ENCODE measurements around the gene EVC. TPM values are rescaled to one million over a fixed set of nuclear protein-coding genes. Genes with fewer than 3 reads are reported as not detected.

The EVC gene
- total and polyA plus RNA-seq, 2 of the 4 experiments (the other 2 are of a cell fraction) = 16.8 to 18.9 TPM

DNA sequence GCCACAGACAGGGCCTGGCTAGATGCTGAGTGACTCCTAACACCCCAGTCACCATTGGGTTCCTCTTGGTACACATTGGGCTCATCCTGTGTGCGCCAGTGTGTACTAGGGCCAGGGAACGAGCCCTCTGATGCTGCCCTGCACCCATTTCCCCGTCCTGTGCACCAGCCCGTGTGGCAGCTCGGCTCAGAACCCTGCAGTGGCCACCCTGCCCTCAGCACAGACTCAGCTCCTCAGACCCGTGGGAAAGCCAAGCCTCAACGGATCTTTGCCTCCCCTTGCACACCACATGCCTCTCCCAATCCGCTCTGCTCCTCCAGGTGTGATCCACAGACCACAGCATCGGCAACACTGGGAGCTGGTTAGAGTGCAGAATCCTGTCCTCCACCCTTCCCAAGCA is 38.6 kb downstream of the EVC start:
- in situ Hi-C loops (cut with MboI; ENCODE audit: low sequenced_read_pairs) = no loop called here
- Histone ChIP-seq H2AK5ac (ENCODE audit: low read depth, low read length) (peak overlapping the region; percentile 98), H2BK20ac (ENCODE audit: low read depth, low read length) (peak overlapping the region; percentile 79), H3K9me1 (ENCODE audit: insufficient read depth, low read length) (peaks cover 57% of the 10 kb centered on the region), H3K79me1 (ENCODE audit: low read depth in 1 of 2, low read length in 2 of 2) (peaks cover 12 to 65% of the 10 kb centered on the region in 2 experiments), H3K4ac (ENCODE audit: low read depth, low read length) (peak overlapping the region; percentile 72), H4K20me1 (ENCODE audit: insufficient read depth, low read length) (peaks cover 12% of the 10 kb centered on the region), H3K27me3 (ENCODE audit: control insufficient read depth, insufficient read depth, low read length) (no peaks in the 10 kb centered on the region), H3K9me3 (ENCODE audit: control insufficient read depth, insufficient read depth, low read length) (no peaks in the 10 kb centered on the region), H4K8ac (ENCODE audit: low read depth in 2 of 2, low read length in 2 of 2) (peak overlapping the region in 1 of 2 experiments; percentile 48; a peak in 1 of 4 replicates), H3K18ac (ENCODE audit: low read depth, low read length) (peak overlapping the region; percentile 6), H3K4me1 (ENCODE audit: control insufficient read depth, insufficient read depth, low read length) (peaks cover 57% of the 10 kb centered on the region), H4K5ac (ENCODE audit: low read depth, low read length) (peak overlapping the region; percentile 5; the same call in 1 of the 2 replicates), H3K36me3 (ENCODE audit: control insufficient read depth, insufficient read depth, low read length) (peaks cover 45% of the 10 kb centered on the region), H3K4me3 (ENCODE audit: insufficient read depth, low read depth, low read length) (no peak overlapping the region), H3K56ac (ENCODE audit: extremely low read depth, insufficient read depth, low read length) (no peak overlapping the region; the same call in 1 of the 2 replicates), H3K14ac (replicated peaks; ENCODE audit: low read depth, low read length) (peak overlapping the region; percentile 42; the same call in 1 of the 2 replicates), H2BK15ac (ENCODE audit: low read depth, low read length) (peak overlapping the region; percentile 93; the same call in 2 of the 3 replicates), H2AK9ac (replicated peaks; ENCODE audit: low read depth, low read length, poor library complexity) (peak overlapping the region; percentile 91), H3K9ac (ENCODE audit: low read depth, low read length) (no peak overlapping the region), H4K91ac (ENCODE audit: insufficient read depth, low read depth, low read length) (peak overlapping the region; percentile 79), H3K23ac (ENCODE audit: low read depth, low read length) (peak overlapping the region; percentile 13; the same call in 1 of the 2 replicates), H3K27ac (ENCODE audit: insufficient read depth, low read length) (0 out of 2 replicates have a peak overlapping the region, but pooled peaks have one; percentile 1), H2AFZ (replicated peaks; ENCODE audit: low read length, poor library complexity) (peak overlapping the region; percentile 17), H2BK120ac (ENCODE audit: low read depth, low read length) (peak overlapping the region; percentile 62), H3K4me2 (ENCODE audit: low read depth, low read length) (no peak overlapping the region), H2BK5ac (ENCODE audit: low read depth, low read length, poor library complexity, severe bottlenecking) (peak overlapping the region; percentile 80)
- no peak for ATAC-seq (ENCODE audit: low read depth)
- TF ChIP-seq, protein P1, sequence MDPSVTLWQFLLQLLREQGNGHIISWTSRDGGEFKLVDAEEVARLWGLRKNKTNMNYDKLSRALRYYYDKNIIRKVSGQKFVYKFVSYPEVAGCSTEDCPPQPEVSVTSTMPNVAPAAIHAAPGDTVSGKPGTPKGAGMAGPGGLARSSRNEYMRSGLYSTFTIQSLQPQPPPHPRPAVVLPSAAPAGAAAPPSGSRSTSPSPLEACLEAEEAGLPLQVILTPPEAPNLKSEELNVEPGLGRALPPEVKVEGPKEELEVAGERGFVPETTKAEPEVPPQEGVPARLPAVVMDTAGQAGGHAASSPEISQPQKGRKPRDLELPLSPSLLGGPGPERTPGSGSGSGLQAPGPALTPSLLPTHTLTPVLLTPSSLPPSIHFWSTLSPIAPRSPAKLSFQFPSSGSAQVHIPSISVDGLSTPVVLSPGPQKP (IDR thresholded peaks at IDR 0.05; ENCODE audit: borderline replicate concordance, low read depth, low read length) = no peak
- TF ChIP-seq, protein P2, sequence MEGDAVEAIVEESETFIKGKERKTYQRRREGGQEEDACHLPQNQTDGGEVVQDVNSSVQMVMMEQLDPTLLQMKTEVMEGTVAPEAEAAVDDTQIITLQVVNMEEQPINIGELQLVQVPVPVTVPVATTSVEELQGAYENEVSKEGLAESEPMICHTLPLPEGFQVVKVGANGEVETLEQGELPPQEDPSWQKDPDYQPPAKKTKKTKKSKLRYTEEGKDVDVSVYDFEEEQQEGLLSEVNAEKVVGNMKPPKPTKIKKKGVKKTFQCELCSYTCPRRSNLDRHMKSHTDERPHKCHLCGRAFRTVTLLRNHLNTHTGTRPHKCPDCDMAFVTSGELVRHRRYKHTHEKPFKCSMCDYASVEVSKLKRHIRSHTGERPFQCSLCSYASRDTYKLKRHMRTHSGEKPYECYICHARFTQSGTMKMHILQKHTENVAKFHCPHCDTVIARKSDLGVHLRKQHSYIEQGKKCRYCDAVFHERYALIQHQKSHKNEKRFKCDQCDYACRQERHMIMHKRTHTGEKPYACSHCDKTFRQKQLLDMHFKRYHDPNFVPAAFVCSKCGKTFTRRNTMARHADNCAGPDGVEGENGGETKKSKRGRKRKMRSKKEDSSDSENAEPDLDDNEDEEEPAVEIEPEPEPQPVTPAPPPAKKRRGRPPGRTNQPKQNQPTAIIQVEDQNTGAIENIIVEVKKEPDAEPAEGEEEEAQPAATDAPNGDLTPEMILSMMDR (conservative IDR thresholded peaks at IDR 0.05; ENCODE audit: low read depth, low read length) = no peak
- TF ChIP-seq NFE2L2 (IDR thresholded peaks at IDR 0.05; ENCODE audit: low read depth, low read length) (no peak), BHLHE40 (IDR thresholded peaks at IDR 0.05; ENCODE audit: low read depth, low read length) (no peak), RFX5 (IDR thresholded peaks at IDR 0.05; ENCODE audit: low read depth, low read length) (no peak), CEBPB (IDR thresholded peaks at IDR 0.05; ENCODE audit: low read depth, low read length) (no peak), MXI1 (IDR thresholded peaks at IDR 0.05; ENCODE audit: borderline replicate concordance, low read depth, low read length) (no peak), CHD1 (IDR thresholded peaks at IDR 0.05; ENCODE audit: low read depth, low read length) (no peak), RAD21 (IDR thresholded peaks at IDR 0.05; ENCODE audit: low read length) (no peak), RCOR1 (IDR thresholded peaks at IDR 0.05; ENCODE audit: insufficient replicate concordance, low read length) (no peak), MAZ (IDR thresholded peaks at IDR 0.05; ENCODE audit: borderline replicate concordance, low read depth, low read length) (no peak), FOS (IDR thresholded peaks at IDR 0.05; ENCODE audit: low read depth, low read length) (no peak), SMC3 (IDR thresholded peaks at IDR 0.05; ENCODE audit: low read depth, low read length) (no peak), POLR2A (IDR thresholded peaks at IDR 0.05; ENCODE audit: low read depth, low read length) (no peak), USF2 (IDR thresholded peaks at IDR 0.05; ENCODE audit: low read depth, low read length) (no peak), MAFK (IDR thresholded peaks at IDR 0.05; ENCODE audit: low read depth, low read length) (no peak)
- BruUV-seq (replicated peaks) = no TSS peak
- 93% methylated on average over 5 of the region's 9 CpGs; no CpG with 5 or more reads in 1 of the 2 experiments for WGBS, 2 experiments (ENCODE audit: extremely low coverage in 2 of 2, insufficient read length in 1 of 2)
- no peak for DNase-seq
- CTCF ChIA-PET = no interaction called here
- intact Hi-C loops (cut with micrococcal nuclease) = loop anchor here (5.0 kb wide), 1 partner anchor 43 kb away; no protein-coding TSS in a partner anchor
- POLR2A ChIA-PET (ENCODE audit: unreplicated experiment) = no interaction called here
- dilution Hi-C loops (cut with HindIII; ENCODE audit: low sequenced_read_pairs, unreplicated experiment) = no loop called here

Data from IMR-90 (cell line).